RWPE1 (cell line): Measurements from ENCODE around the gene SPACA4.

Experiments used
- CTCF ChIA-PET: fragments of 350-600 bp; sonication (Branson Sonifier 250); formaldehyde crosslinking; extraction: SDS; loops from one replicate; lab custom pipeline; 2021; lab: Yijun Ruan, JAX
- POLR2A ChIA-PET: fragments of 400-600 bp; formaldehyde crosslinking; extraction: SDS; loops from one replicate; lab custom pipeline; 2020; ENCODE audit warnings: antibody characterized with exemption; ENCODE audit not compliant: low non-redundant PET; lab: Yijun Ruan, JAX
- DNase-seq: peaks from one replicate; pipeline ENCODE4 v3.0.0; 2012; ENCODE audit warnings: low spot score
- H3K27ac ChIP-seq: fragments of 450-650 bp; 2 replicates; pipeline ENCODE4 v1.5.1; 2017
- CTCF ChIP-seq: fragments of 450-650 bp; conservative IDR thresholded peaks from 2 replicates; pipeline ENCODE4 v1.5.1; 2017; ENCODE audit warnings: low read depth, mild to moderate bottlenecking

Gene SPACA4

GRCh38 chr19:48603449-48603848 is 3.1 kb upstream of the SPACA4 start:
- ChIA-PET POLR2A (no interaction called here), CTCF (no interaction called here)
- no peak overlapping the region for H3K27ac ChIP-seq
- no peak for TF ChIP-seq CTCF
- DNase-seq, result no peak

GRCh38 chr19:48603850-48604249 is 2.7 kb upstream of the SPACA4 start:
- no peak overlapping the region for H3K27ac ChIP-seq
- CTCF ChIA-PET, result no interaction called here
- no peak for DNase-seq
- POLR2A ChIA-PET, result no interaction called here
- no peak for TF ChIP-seq CTCF

GRCh38 chr19:48607359-48607755 is 815 bp downstream of the SPACA4 start:
- H3K27ac ChIP-seq, result peak overlapping the region; percentile 7; the same call in 1 of the 2 replicates
- ChIA-PET CTCF (interaction anchor here (1.3 kb wide), 1 partner anchor 18 kb away, joined by 7 read pairs; no protein-coding TSS in a partner anchor), POLR2A (no interaction called here)
- DNase-seq, result no peak
- TF ChIP-seq CTCF, result no peak

GRCh38 chr19:48608798-48609263 is 2.3 kb downstream of the SPACA4 start:
- CTCF ChIA-PET, result interaction anchor here (0.6 to 1.8 kb wide), 9 partner anchors 14 to 238 kb away, joined by 3 to 7 read pairs (median 3); no protein-coding TSS in a partner anchor
- peak; percentile 72 for TF ChIP-seq CTCF
- POLR2A ChIA-PET, result interaction anchor here (1.2 kb wide), 1 partner anchor 10 kb away, joined by 3 read pairs; the partner anchor contains the start of genes RPL18 and SPHK2
- H3K27ac ChIP-seq, result no peak overlapping the region
- DNase-seq, result peak; percentile 51

GRCh38 chr19:48609571-48610108 is 3.1 kb downstream of the SPACA4 start:
- H3K27ac ChIP-seq, result no peak overlapping the region
- no peak for TF ChIP-seq CTCF
- DNase-seq, result no peak
- ChIA-PET CTCF (interaction anchor here (0.6 to 1.8 kb wide), 3 partner anchors 53 to 238 kb away, joined by 3 to 5 read pairs (median 3); no protein-coding TSS in a partner anchor), POLR2A (interaction anchor here (1.2 kb wide), 1 partner anchor 9 kb away, joined by 3 read pairs; the partner anchor contains the start of genes RPL18 and SPHK2)

- ChIA-PET POLR2A (interaction anchor here (0.5 to 0.6 kb wide), 2 partner anchors 94 to 291 kb away, joined by 3 to 5 read pairs; no protein-coding TSS in a partner anchor), CTCF (no interaction called here)
These were observed 5.3 kb downstream of the SPACA4 start for GRCh38 chr19:48611872-48612271.

More at GRCh38 chr19:48611872-48612271, 5.3 kb downstream of the SPACA4 start:
- DNase-seq, result no peak
- no peak overlapping the region for H3K27ac ChIP-seq
- TF ChIP-seq CTCF, result no peak
